Hepatocyte (in vitro differentiated cells): Measurements from ENCODE around the gene TEX35. TPM values are rescaled to one million over a fixed set of nuclear protein-coding genes. Genes with fewer than 3 reads are reported as not detected.

Source experiments
- DNase-seq: peaks from one replicate; pipeline ENCODE4 v3.0.0-alpha.2; 2016; ENCODE audit warnings: low spot score
- H2AFZ ChIP-seq: fragments of 200-600 bp; sonication (generic); 2 replicates; pipeline ENCODE4 v1.6.0; 2016; ENCODE audit warnings: antibody characterized with exemption, mild to moderate bottlenecking
- H3K27ac ChIP-seq: fragments of 200-600 bp; sonication (generic); 2 replicates; pipeline ENCODE4 v1.5.1; 2016; ENCODE audit warnings: mild to moderate bottlenecking
- H3K27me3 ChIP-seq: fragments of 200-600 bp; sonication (generic); 2 replicates; pipeline ENCODE4 v1.6.1; 2016
- H3K36me3 ChIP-seq: fragments of 200-600 bp; sonication (generic); replicated peaks from 2 replicates; pipeline ENCODE4 v1.5.1; 2016; ENCODE audit warnings: low read depth; ENCODE audit not compliant: insufficient read depth
- H3K4me1 ChIP-seq: fragments of 200-600 bp; sonication (generic); 2 replicates; pipeline ENCODE4 v1.5.1; 2016; ENCODE audit warnings: mild to moderate bottlenecking, moderate library complexity; ENCODE audit not compliant: insufficient read depth
- H3K4me2 ChIP-seq: fragments of 200-600 bp; sonication (generic); 2 replicates; pipeline ENCODE4 v1.6.0; 2016
- H3K4me3 ChIP-seq: fragments of 200-600 bp; sonication (generic); 2 replicates; pipeline ENCODE4 v1.5.1; 2016; ENCODE audit warnings: mild to moderate bottlenecking
- H3K79me2 ChIP-seq: fragments of 200-600 bp; sonication (generic); 2 replicates; pipeline ENCODE4 v1.6.0; 2017; ENCODE audit warnings: mild to moderate bottlenecking
- H3K9me2 ChIP-seq: fragments of 200-600 bp; sonication (generic); replicated peaks from 2 replicates; pipeline ENCODE4 v1.6.0; 2017; ENCODE audit warnings: mild to moderate bottlenecking; ENCODE audit not compliant: insufficient read depth
- H3K9me3 ChIP-seq: fragments of 200-600 bp; sonication (generic); 2 replicates; pipeline ENCODE4 v1.5.1; 2016; ENCODE audit warnings: low read depth, mild to moderate bottlenecking
- H4K20me1 ChIP-seq: fragments of 200-600 bp; sonication (generic); 2 replicates; pipeline ENCODE4 v1.6.0; 2016; ENCODE audit warnings: mild to moderate bottlenecking; ENCODE audit not compliant: insufficient read depth, poor library complexity, severe bottlenecking
- CTCF ChIP-seq: fragments of 200-600 bp; sonication (generic); IDR thresholded peaks from 2 replicates; pipeline ENCODE4 v1.5.1; 2016; ENCODE audit warnings: antibody characterized with exemption, mild to moderate bottlenecking; ENCODE audit not compliant: poor library complexity
- EZH2 ChIP-seq: fragments of 200-600 bp; sonication (generic); IDR thresholded peaks from 2 replicates; pipeline ENCODE4 v1.6.1; 2016; ENCODE audit warnings: antibody characterized with exemption, mild to moderate bottlenecking, borderline replicate concordance
- EZH2phosphoT487 ChIP-seq: fragments of 200-600 bp; sonication (generic); IDR thresholded peaks from one replicate; pipeline ENCODE4 v1.6.1; 2018; ENCODE audit warnings: antibody characterized with exemption, mild to moderate bottlenecking, low read depth, moderate library complexity; ENCODE audit not compliant: unreplicated experiment, severe bottlenecking
- WGBS: methylation state at CpG from one replicate; pipeline ENCODE4 v1.1.6; 2016; ENCODE audit warnings: low lambda C conversion rate; ENCODE audit errors: missing lambda C conversion rate; 5-methylcytosine and 5-hydroxymethylcytosine counted together
- polyA plus RNA-seq: library from polyadenylated mRNA; unstranded; fragments of >200 nt; fragmentation: Nextera tagmentation; extraction: Ambion mirVana; gene quantifications from 2 replicates; pipeline ENCODE4 v1.2.1, GENCODE V29; 2016
- total RNA-seq: library from RNA; depleted of rRNA; stranded (reverse); fragments of >200 nt; gene quantifications from 2 replicates; pipeline ENCODE4 v1.2.3, GENCODE V29; 2014

Gene TEX35
- total and polyA plus RNA-seq, 2 experiments from 2014 or later = not detected

GRCh38 chr1:178467837-178468236, 45.1 kb upstream of the TEX35 start:
- no peak for DNase-seq
- no peak overlapping the region for H2AFZ ChIP-seq
- no peak overlapping the region for H3K27ac ChIP-seq
- H3K4me3 ChIP-seq = no peak overlapping the region
- no peaks in the 10 kb centered on the region for H3K9me3 ChIP-seq
- H3K4me1 ChIP-seq = peaks cover 11% of the 10 kb centered on the region
- no peaks in the 10 kb centered on the region for H4K20me1 ChIP-seq
- no peaks in the 10 kb centered on the region for H3K36me3 ChIP-seq
- H3K79me2 ChIP-seq = no peaks in the 10 kb centered on the region
- H3K27me3 ChIP-seq = no peaks in the 10 kb centered on the region
- TF ChIP-seq EZH2phosphoT487 = no peak
- TF ChIP-seq EZH2 = no peak
- TF ChIP-seq CTCF = no peak
- no peaks in the 10 kb centered on the region for H3K9me2 ChIP-seq
- H3K4me2 ChIP-seq = no peak overlapping the region

- Histone ChIP-seq H2AFZ (no peak overlapping the region), H3K79me2 (no peaks in the 10 kb centered on the region), H3K4me1 (peaks cover 11% of the 10 kb centered on the region), H3K9me2 (no peaks in the 10 kb centered on the region), H3K4me3 (no peak overlapping the region), H3K9me3 (no peaks in the 10 kb centered on the region), H3K36me3 (no peaks in the 10 kb centered on the region), H3K27me3 (no peaks in the 10 kb centered on the region), H3K4me2 (no peak overlapping the region), H4K20me1 (no peaks in the 10 kb centered on the region), H3K27ac (peak overlapping the region; percentile 84)
- peak; percentile 87 for DNase-seq
- TF ChIP-seq EZH2phosphoT487 (no peak), EZH2 (no peak), CTCF (no peak)
- 45% methylated on average over 5 of the region's 5 CpGs for WGBS
These were observed 42.4 kb upstream of the TEX35 start for GRCh38 chr1:178470411-178470960.

GRCh38 chr1:178472531-178472930, 40.4 kb upstream of the TEX35 start:
- Histone ChIP-seq H3K27ac (no peak overlapping the region), H3K9me2 (no peaks in the 10 kb centered on the region), H2AFZ (no peak overlapping the region), H4K20me1 (no peaks in the 10 kb centered on the region), H3K27me3 (no peaks in the 10 kb centered on the region), H3K4me3 (no peak overlapping the region), H3K36me3 (no peaks in the 10 kb centered on the region), H3K4me1 (peaks cover 11% of the 10 kb centered on the region), H3K9me3 (no peaks in the 10 kb centered on the region), H3K79me2 (no peaks in the 10 kb centered on the region), H3K4me2 (no peak overlapping the region)
- no peak for TF ChIP-seq EZH2
- no peak for TF ChIP-seq CTCF
- no peak for TF ChIP-seq EZH2phosphoT487
- DNase-seq = no peak

- Histone ChIP-seq H4K20me1 (no peaks in the 10 kb centered on the region), H3K27ac (no peak overlapping the region), H2AFZ (no peak overlapping the region), H3K4me3 (no peak overlapping the region), H3K4me1 (no peaks in the 10 kb centered on the region), H3K4me2 (no peak overlapping the region), H3K9me2 (no peaks in the 10 kb centered on the region), H3K36me3 (no peaks in the 10 kb centered on the region), H3K27me3 (no peaks in the 10 kb centered on the region), H3K9me3 (no peaks in the 10 kb centered on the region), H3K79me2 (no peaks in the 10 kb centered on the region)
- TF ChIP-seq CTCF = no peak
- no peak for TF ChIP-seq EZH2phosphoT487
- 84% methylated on average over 4 of the region's 4 CpGs for WGBS
- no peak for DNase-seq
These were observed 35.5 kb upstream of the TEX35 start for GRCh38 chr1:178477373-178477772.
